Keratinocyte (primary cell): ENCODE data around the gene SSBP4. TPM values are rescaled to one million over a fixed set of nuclear protein-coding genes. Genes with fewer than 3 reads are reported as not detected.

Experiments used
- DNase-seq: peaks from one replicate; pipeline ENCODE4 v3.0.0-alpha.2; 2011; ENCODE audit warnings: low read depth, missing footprints, low spot score
- FAIRE-seq: peaks from 2 replicates; lab custom pipeline; 2011; peaks lifted over from hg19 to GRCh38; lab: Jason Lieb, UNC
- H2AFZ ChIP-seq: 2 replicates; pipeline ENCODE4 v1.6.0; 2012; ENCODE audit warnings: low read length, control low read depth, inconsistent platforms; ENCODE audit not compliant: control insufficient read depth
- H3K27ac ChIP-seq: 2 replicates; pipeline ENCODE4 v1.5.1; 2011; ENCODE audit warnings: low read length; ENCODE audit not compliant: control insufficient read depth, insufficient read depth
- H3K27me3 ChIP-seq: 3 replicates; pipeline ENCODE4 v1.6.0; 2011; ENCODE audit warnings: low read length; ENCODE audit not compliant: control insufficient read depth, insufficient read depth; ENCODE audit errors: extremely low read depth
- H3K36me3 ChIP-seq, 2 experiments: 2 replicates in 1 of 2; 3 replicates in 1 of 2; pipeline ENCODE4 v1.5.1; 2011; ENCODE audit warnings: low read length in 2 of 2, mild to moderate bottlenecking in 1 of 2; ENCODE audit not compliant: control insufficient read depth in 2 of 2, insufficient read depth in 2 of 2; ENCODE audit errors: extremely low read depth in 1 of 2
- H3K4me1 ChIP-seq: 3 replicates; pipeline ENCODE4 v1.5.1; 2011; ENCODE audit warnings: low read length; ENCODE audit not compliant: control insufficient read depth, insufficient read depth; ENCODE audit errors: extremely low read depth
- H3K4me2 ChIP-seq: 3 replicates; pipeline ENCODE4 v1.6.0; 2011; ENCODE audit warnings: low read depth, low read length; ENCODE audit not compliant: control insufficient read depth, insufficient read depth; ENCODE audit errors: extremely low read depth
- H3K4me3 ChIP-seq, 3 experiments: fragments of 200-600 bp in 1 of 3; sonication (generic) in 1 of 3; 2 replicates in 2 of 3; 3 replicates in 1 of 3; pipeline ENCODE4 v1.5.1; 2011 to 2016; ENCODE audit warnings: low read length in 3 of 3, mild to moderate bottlenecking in 3 of 3, control low read depth in 2 of 3, inconsistent platforms in 1 of 3, low read depth in 1 of 3, mixed read lengths in 1 of 3, mixed run types in 1 of 3, moderate library complexity in 1 of 3; ENCODE audit not compliant: control insufficient read depth in 2 of 3, insufficient read depth in 2 of 3; ENCODE audit errors: extremely low read depth in 1 of 3
- H3K79me2 ChIP-seq: 2 replicates; pipeline ENCODE4 v1.6.0; 2012; ENCODE audit warnings: low read length; ENCODE audit not compliant: control insufficient read depth, insufficient read depth
- H3K9ac ChIP-seq: 3 replicates; pipeline ENCODE4 v1.6.0; 2011; ENCODE audit warnings: low read length; ENCODE audit not compliant: control insufficient read depth, insufficient read depth; ENCODE audit errors: extremely low read depth
- H3K9me1 ChIP-seq: 3 replicates; pipeline ENCODE4 v1.6.0; 2011; ENCODE audit warnings: low read length; ENCODE audit not compliant: control insufficient read depth, insufficient read depth; ENCODE audit errors: extremely low read depth
- H3K9me3 ChIP-seq: 2 replicates; pipeline ENCODE4 v1.5.1; 2012; ENCODE audit warnings: low read depth, low read length; ENCODE audit not compliant: control insufficient read depth
- H4K20me1 ChIP-seq: 3 replicates; pipeline ENCODE4 v1.6.0; 2011; ENCODE audit warnings: low read length; ENCODE audit not compliant: control insufficient read depth, insufficient read depth; ENCODE audit errors: extremely low read depth
- EZH2 ChIP-seq: IDR thresholded peaks from one replicate; pipeline ENCODE4 v1.6.1; 2012; ENCODE audit warnings: inconsistent platforms, mild to moderate bottlenecking, low read length, moderate library complexity
- dilution Hi-C: fragments of 300-500 bp; cut with MboI; formaldehyde crosslinking; loops from one replicate; pipeline ENCODE4 v1.7.0; 2020; ENCODE audit warnings: low sequenced_read_pairs; ENCODE audit not compliant: extremely low pct_ligation_motif_present
- polyA plus RNA-seq, 5 experiments: library from polyadenylated mRNA; depleted of rRNA in 3 of 5; stranded (reverse) in 3 of 5; stranded (forward) in 1 of 5; unstranded in 1 of 5; fragments of >200 nt; gene quantifications; 1 replicate in 1 of 5; 2 replicates in 3 of 5; 3 replicates in 1 of 5; pipeline versions ENCODE4 v1.2.1 to v1.2.3, GENCODE V29; 2011 to 2012; ENCODE audit warnings: missing spikeins in 2 of 5, low read depth in 1 of 5, low replicate concordance in 1 of 5
- TF ChIP-seq, protein P1 (sequence below), 3 experiments: IDR thresholded peaks in 1 of 3; conservative IDR thresholded peaks in 1 of 3; optimal IDR thresholded peaks in 1 of 3; 2 replicates in 2 of 3; 3 replicates in 1 of 3; pipeline versions ENCODE3 to v1.5.1; 2011; ENCODE audit warnings: low read length in 3 of 3, mild to moderate bottlenecking in 3 of 3, moderate library complexity in 2 of 3, control low read depth in 1 of 3, inconsistent platforms in 1 of 3; ENCODE audit not compliant: insufficient read depth in 2 of 3; ENCODE audit errors: extremely low read depth in 1 of 3

Gene SSBP4
- polyA plus RNA-seq, 1 donor (not counting 4 experiments of a cell fraction or from before 2014, with no cell fraction given), result 7.5 TPM

DNA sequence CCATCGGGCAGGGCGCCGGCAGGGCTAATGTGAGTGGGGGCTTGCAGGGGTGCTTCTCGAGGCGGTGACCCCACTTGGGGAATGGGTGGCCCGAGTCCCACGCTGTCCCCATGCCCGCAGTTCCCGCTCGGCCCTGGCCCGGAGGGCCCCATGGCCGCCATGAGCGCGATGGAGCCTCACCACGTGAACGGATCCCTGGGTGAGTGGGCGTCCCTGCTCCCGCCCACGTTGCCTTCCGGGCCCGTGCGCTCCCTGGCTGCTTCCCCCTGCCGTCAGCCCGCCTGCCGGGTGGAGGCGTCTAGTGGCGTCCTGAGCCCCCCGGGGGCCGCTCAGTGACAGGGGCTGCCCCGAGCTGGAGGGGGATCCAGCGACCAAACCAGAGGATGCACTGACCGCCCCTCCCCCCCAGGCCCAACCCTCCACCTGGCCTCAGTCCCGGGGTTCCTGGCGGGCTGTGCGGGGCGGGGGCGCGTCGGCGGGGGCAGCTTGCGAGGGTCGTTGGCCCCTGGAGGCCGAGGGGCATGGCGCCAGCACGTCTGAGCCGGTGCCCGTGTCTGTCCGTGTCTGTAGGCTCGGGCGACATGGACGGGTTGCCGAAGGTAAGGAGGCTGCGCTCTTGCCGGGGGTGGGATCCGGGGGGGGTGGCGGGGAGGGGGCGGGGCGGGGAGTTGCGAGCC, 14.0 kb downstream of the SSBP4 start:
- peak overlapping the region; percentile 10 for H3K4me2 ChIP-seq
- no peak for FAIRE-seq

DNA sequence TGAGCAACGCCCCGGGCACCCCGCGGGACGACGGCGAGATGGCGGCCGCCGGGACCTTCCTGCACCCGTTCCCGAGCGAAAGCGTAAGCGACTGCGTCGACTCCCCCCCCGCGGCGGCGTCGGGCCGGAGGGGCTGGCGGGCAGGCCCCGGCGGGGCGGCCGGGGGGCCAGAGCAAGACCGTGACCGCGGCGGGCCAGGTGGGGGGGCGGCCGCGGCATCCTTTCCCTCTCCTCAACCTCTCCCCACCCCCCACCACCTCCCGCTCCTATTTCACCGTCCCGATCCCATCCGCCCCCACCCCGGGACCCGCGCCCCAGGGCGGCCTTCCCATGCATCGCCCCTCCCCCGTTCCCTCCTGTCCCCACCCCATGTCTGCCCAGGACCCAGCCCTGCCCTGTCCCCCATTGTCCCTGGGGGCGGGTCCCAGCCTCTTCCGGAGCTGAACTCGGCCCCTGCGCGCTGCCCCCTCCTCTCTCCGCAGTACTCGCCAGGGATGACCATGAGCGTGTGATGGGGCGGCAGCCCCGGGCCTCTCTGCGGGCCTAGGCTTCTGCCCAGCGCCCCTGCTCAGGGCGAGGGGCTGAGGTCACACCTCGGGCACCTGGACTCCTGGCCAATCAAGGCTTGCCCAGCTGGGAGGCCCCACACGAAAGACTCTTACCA, 14.7 kb downstream of the SSBP4 start:
- TF ChIP-seq, protein P1, sequence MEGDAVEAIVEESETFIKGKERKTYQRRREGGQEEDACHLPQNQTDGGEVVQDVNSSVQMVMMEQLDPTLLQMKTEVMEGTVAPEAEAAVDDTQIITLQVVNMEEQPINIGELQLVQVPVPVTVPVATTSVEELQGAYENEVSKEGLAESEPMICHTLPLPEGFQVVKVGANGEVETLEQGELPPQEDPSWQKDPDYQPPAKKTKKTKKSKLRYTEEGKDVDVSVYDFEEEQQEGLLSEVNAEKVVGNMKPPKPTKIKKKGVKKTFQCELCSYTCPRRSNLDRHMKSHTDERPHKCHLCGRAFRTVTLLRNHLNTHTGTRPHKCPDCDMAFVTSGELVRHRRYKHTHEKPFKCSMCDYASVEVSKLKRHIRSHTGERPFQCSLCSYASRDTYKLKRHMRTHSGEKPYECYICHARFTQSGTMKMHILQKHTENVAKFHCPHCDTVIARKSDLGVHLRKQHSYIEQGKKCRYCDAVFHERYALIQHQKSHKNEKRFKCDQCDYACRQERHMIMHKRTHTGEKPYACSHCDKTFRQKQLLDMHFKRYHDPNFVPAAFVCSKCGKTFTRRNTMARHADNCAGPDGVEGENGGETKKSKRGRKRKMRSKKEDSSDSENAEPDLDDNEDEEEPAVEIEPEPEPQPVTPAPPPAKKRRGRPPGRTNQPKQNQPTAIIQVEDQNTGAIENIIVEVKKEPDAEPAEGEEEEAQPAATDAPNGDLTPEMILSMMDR (optimal IDR thresholded peaks at IDR 0.05 in 1 of 3, IDR thresholded peaks at IDR 0.05 in 1 of 3, conservative IDR thresholded peaks at IDR 0.05 in 1 of 3; ENCODE audit: extremely low read depth in 1 of 3, insufficient read depth in 2 of 3, low read length in 3 of 3), result no peak
- TF ChIP-seq EZH2, result no peak
- no peak overlapping the region for H3K27ac ChIP-seq
- no peaks in the 10 kb centered on the region for H3K79me2 ChIP-seq
- peaks cover 10% of the 10 kb centered on the region for H3K4me1 ChIP-seq
- DNase-seq, result no peak
- dilution Hi-C loops, result no loop called here
- no peaks in the 10 kb centered on the region for H3K9me3 ChIP-seq
- peaks cover 0 to 1% of the 10 kb centered on the region in 2 experiments for H3K36me3 ChIP-seq
- H3K9me1 ChIP-seq, result no peaks in the 10 kb centered on the region
- FAIRE-seq, result no peak
- H3K4me3 ChIP-seq, result no peak overlapping the region
- H3K4me2 ChIP-seq, result no peak overlapping the region
- H4K20me1 ChIP-seq, result no peaks in the 10 kb centered on the region
- no peak overlapping the region for H2AFZ ChIP-seq
- no peak overlapping the region for H3K9ac ChIP-seq
- no peaks in the 10 kb centered on the region for H3K27me3 ChIP-seq

More for the DNA sequence above, 14.0 kb downstream of the SSBP4 start:
- no peaks in the 10 kb centered on the region for H3K9me1 ChIP-seq
- H4K20me1 ChIP-seq, result no peaks in the 10 kb centered on the region
- dilution Hi-C loops, result no loop called here
- H3K9ac ChIP-seq, result no peak overlapping the region
- H3K27ac ChIP-seq, result no peak overlapping the region
- H3K79me2 ChIP-seq, result no peaks in the 10 kb centered on the region
- no peaks in the 10 kb centered on the region for H3K9me3 ChIP-seq
- H3K4me3 ChIP-seq, result peak overlapping the region in 1 of 3 experiments; percentile 16
- H2AFZ ChIP-seq, result no peak overlapping the region
- DNase-seq, result no peak
- peaks cover 3% of the 10 kb centered on the region for H3K4me1 ChIP-seq
- H3K27me3 ChIP-seq, result no peaks in the 10 kb centered on the region
- H3K36me3 ChIP-seq, result peaks cover 0 to 1% of the 10 kb centered on the region in 2 experiments
- no peak for TF ChIP-seq EZH2
- TF ChIP-seq, protein P1 (optimal IDR thresholded peaks at IDR 0.05 in 1 of 3, IDR thresholded peaks at IDR 0.05 in 1 of 3, conservative IDR thresholded peaks at IDR 0.05 in 1 of 3; ENCODE audit: extremely low read depth in 1 of 3, insufficient read depth in 2 of 3, low read length in 3 of 3), result no peak
